Cardiac fibroblast (primary cell): ENCODE results near the gene SH3RF3.

Source experiments
- DNase-seq, 2 donors: peaks; one replicate each; pipeline versions ENCODE4 v3.0.0 to v3.0.0-alpha.2; 2010; ENCODE audit warnings: low read depth in 2 of 2
- H3K4me3 ChIP-seq, 2 donors: replicated peaks in 1 of 2; 1 replicate in 1 of 2; 2 replicates in 1 of 2; pipeline ENCODE4 v1.5.1; 2011; ENCODE audit warnings: low read depth in 2 of 2, low read length in 2 of 2, mild to moderate bottlenecking in 2 of 2, moderate library complexity in 1 of 2
- TF ChIP-seq, protein P1 (sequence below): IDR thresholded peaks from one replicate; pipeline ENCODE4 v1.5.1; 2011; ENCODE audit warnings: low read depth, mild to moderate bottlenecking, low read length, inconsistent platforms

SH3RF3 gene

DNA sequence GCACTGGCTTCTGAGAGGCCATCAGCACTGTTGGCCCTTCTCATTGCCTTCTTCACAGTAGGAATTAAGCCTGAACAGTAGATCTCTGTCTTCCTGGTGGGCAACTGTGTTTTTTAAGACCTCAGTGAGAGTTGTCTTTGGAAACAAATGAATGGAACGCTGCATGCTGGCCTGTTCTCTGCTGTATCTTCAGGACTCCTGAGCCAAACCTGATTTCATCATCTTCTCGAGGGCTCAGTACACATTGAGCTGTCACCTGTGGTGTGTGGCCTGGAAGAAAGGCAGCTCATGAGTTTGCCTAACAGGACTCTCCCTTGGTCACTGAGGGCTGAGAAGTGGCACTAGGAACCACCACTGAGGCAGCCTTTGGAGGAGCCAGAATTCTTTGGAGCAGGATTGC lies 39.7 kb downstream of the SH3RF3 start:
- TF ChIP-seq, protein P1, sequence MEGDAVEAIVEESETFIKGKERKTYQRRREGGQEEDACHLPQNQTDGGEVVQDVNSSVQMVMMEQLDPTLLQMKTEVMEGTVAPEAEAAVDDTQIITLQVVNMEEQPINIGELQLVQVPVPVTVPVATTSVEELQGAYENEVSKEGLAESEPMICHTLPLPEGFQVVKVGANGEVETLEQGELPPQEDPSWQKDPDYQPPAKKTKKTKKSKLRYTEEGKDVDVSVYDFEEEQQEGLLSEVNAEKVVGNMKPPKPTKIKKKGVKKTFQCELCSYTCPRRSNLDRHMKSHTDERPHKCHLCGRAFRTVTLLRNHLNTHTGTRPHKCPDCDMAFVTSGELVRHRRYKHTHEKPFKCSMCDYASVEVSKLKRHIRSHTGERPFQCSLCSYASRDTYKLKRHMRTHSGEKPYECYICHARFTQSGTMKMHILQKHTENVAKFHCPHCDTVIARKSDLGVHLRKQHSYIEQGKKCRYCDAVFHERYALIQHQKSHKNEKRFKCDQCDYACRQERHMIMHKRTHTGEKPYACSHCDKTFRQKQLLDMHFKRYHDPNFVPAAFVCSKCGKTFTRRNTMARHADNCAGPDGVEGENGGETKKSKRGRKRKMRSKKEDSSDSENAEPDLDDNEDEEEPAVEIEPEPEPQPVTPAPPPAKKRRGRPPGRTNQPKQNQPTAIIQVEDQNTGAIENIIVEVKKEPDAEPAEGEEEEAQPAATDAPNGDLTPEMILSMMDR = no peak
- no peak overlapping the region for H3K4me3 ChIP-seq
- no peak for DNase-seq

DNA sequence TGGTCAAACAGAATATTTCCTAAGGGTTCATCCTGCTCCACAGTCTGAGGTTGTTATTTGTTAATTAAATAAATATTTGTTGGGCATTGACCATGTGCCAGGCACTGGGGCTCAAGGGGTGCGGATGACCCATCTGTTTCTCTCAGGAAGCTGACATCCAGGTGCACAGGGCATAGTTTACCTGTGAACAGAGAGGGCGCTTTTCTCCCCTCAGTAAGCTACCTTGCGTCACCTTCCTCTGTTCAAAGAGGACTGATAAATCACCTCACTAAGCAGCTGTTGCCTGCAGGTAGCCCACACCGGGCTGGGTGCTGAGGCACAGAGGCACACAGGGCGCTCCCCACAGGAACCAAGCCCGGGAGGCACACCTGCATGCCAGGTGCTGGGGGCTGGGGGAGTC lies 41.6 kb downstream of the SH3RF3 start:
- no peak for DNase-seq
- H3K4me3 ChIP-seq = no peak overlapping the region
- TF ChIP-seq, protein P1 = no peak

DNA sequence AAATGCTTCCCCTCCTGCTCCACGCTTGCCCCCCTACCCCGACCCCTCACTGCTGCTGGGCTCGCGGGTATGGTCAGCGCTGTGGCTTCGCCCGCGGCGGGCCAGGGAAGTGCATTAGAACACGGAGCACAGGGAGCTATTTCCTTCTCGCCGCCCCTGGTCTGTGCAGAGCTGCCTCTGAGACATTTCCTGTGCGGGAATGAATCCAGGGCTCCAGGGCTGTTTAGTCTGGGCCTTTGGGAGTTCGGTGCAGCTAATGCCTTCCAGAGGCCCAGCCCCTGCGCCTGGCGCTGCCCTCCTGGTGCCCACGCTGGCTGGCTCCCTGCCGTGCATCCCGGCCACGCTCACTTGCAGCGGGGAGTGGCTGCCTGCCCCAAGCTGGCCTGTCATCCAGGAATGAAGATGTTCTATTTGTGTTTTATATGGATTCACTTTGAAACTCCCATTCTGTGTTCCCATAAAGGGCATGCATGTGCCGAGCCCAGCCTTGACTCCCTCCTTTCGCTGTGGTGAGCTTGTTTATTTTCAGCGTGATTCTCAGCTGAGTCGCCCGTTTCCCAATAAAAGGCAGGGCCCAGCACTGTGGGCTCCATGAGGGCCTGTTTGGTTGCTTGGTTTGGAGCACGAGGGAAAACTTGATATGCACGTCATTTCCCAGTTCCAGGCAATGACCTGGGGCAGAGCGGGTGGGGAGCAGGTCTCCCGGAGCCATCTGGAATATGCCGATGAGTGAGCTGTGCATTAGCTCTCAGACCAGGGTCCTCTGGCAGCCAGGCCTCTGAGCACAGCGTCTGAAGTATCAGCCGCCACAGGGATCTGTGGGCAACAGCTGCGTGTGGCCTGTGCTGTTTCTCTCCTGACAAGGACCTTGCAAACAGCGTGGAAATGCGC lies 42.7 kb downstream of the SH3RF3 start:
- TF ChIP-seq, protein P1 = peak; percentile 50
- peak overlapping the region in 1 of 2 donors; percentile 31 for H3K4me3 ChIP-seq
- peak; percentile 91 to 94 for DNase-seq

DNA sequence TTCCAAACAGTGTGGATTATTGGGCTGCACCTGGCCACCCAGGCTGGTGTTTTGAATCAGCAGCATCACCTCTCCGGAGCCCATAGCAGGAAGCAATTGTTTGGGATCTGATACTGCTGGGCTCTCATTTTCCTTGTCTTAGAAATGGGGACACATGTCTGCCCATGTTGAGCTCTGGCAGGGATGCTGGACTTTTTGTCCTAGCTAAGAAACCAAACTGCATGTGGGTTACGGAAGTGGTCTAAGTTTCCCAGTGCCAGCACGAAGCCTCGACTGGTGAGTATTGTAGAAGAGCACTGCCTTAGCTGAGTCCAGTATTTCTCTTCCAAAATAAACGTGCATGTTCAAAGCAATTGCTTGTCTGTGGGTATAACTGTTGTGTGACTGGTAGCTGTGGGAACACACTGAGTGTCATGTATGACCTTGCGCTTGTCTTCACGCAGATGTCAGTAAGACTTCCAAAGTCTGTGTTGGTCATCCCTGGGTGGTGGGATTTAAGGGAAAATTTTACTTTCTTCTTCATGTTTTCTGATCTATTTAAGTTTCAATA lies 43.6 kb downstream of the SH3RF3 start:
- TF ChIP-seq, protein P1 = no peak
- DNase-seq = no peak
- no peak overlapping the region for H3K4me3 ChIP-seq

DNA sequence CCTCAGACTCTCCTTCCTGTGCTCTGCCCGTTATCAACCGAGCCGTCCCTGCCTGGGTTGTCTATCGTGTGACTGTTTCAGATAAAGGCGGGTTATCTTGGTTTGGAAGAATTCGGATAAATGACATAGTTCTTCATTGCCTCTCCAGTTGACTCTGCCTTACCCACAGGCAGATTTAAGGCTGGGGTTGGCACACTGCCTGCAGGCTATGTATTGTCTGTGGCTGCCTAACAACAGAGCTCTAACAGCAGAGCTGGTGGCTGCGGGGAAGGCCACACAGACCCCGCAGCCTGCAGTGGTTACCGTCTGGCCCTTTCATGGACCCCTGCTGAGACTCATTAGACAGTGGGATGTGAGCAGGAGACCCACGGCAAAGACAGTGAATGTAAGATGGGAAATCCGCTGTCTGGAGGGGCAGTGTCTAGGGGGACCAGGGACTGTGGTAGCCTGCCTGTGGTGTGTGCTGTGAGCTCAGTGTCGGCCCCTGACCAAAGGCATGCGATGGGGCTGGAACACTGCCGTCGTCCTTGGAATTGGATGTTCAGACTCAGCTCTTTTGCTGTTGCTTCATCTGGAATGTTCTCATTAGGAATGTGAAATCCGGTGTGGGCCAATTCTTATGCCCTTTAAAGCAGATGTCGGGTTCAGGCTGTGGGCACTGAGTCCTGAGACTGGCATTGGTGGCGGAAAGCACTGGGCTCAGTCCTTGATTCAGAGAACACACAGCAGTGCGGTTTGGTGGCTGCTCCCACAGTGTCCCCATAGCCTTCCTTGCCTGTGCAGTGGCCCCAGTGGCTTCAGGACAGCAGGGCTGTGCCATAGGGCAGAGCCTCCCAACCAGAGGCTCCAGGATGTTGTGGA lies 44.5 kb downstream of the SH3RF3 start:
- TF ChIP-seq, protein P1 = no peak
- H3K4me3 ChIP-seq = no peak overlapping the region
- DNase-seq = peak; percentile 73 to 93

DNA sequence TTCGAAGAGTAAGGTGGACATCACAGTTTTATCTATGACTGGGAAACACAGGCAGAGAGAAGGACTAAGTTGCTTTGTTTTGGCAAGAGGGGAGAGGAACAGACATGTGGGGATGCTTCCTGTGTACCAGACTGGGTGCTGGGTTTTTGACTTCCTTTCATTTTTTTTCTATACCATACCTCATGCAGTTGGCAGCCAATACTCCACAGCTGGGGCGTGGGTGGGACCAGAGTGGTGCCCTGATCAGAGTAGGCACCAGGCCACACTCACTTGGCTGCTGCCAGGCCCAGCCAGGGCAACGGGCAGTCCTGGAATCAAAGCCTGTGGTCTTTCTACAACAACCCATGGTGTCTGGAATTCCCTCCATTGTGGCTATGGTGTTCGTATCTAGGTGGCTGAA lies 45.2 kb downstream of the SH3RF3 start:
- H3K4me3 ChIP-seq = no peak overlapping the region
- peak in 1 of 2 donors; percentile 37 for DNase-seq
- TF ChIP-seq, protein P1 = no peak
